HG03196 (cell line): ENCODE data around the gene FGB.

Experiments used
- ATAC-seq: cut with Tn5 transposase; IDR thresholded peaks from one replicate; pipeline ENCODE4 v1.9.1; 2021; ENCODE audit not compliant: unreplicated experiment

The FGB gene

DNA sequence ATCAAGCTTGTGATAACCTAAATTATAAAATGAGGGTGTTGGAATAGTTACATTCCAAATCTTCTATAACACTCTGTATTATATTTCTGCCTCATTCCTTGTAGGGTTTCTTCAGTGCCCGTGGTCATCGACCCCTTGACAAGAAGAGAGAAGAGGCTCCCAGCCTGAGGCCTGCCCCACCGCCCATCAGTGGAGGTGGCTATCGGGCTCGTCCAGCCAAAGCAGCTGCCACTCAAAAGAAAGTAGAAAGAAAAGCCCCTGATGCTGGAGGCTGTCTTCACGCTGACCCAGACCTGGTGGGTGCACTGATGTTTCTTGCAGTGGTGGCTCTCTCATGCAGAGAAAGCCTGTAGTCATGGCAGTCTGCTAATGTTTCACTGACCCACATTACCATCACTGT lies 2.9 kb downstream of the FGB start:
- ATAC-seq = no peak

DNA sequence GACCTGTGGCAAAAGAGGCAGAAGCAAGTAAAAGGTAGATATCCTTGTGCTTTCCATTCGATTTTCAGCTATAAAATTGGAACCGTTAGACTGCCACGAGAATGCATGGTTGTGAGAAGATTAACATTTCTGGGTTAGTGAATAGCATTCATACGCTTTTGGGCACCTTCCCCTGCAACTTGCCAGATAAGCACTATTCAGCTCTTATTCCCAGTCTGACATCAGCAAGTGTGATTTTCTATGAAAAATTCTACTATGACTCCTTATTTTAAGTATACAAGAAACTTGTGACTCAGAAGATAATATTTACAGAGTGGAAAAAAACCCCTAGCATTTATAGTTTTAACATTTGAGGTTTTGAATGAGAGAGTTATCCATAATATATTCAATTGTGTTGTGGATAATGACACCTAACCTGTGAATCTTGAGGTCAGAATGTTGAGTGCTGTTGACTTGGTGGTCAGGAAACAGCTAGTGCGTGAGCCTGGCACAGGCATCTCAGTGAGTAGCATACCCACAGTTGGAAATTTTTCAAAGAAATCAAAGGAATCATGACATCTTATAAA lies 3.9 kb downstream of the FGB start:
- ATAC-seq = no peak

DNA sequence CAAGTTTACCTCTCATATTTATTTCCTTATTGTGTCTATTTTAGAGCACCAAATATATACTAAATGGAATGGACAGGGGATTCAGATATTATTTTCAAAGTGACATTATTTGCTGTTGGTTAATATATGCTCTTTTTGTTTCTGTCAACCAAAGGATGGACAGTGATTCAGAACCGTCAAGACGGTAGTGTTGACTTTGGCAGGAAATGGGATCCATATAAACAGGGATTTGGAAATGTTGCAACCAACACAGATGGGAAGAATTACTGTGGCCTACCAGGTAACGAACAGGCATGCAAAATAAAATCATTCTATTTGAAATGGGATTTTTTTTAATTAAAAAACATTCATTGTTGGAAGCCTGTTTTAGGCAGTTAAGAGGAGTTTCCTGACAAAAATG lies 6.2 kb downstream of the FGB start:
- ATAC-seq = no peak

DNA sequence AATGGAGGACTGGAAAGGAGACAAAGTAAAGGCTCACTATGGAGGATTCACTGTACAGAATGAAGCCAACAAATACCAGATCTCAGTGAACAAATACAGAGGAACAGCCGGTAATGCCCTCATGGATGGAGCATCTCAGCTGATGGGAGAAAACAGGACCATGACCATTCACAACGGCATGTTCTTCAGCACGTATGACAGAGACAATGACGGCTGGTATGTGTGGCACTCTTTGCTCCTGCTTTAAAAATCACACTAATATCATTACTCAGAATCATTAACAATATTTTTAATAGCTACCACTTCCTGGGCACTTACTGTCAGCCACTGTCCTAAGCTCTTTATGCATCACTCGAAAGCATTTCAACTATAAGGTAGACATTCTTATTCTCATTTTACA lies 6.8 kb downstream of the FGB start:
- no peak for ATAC-seq

DNA sequence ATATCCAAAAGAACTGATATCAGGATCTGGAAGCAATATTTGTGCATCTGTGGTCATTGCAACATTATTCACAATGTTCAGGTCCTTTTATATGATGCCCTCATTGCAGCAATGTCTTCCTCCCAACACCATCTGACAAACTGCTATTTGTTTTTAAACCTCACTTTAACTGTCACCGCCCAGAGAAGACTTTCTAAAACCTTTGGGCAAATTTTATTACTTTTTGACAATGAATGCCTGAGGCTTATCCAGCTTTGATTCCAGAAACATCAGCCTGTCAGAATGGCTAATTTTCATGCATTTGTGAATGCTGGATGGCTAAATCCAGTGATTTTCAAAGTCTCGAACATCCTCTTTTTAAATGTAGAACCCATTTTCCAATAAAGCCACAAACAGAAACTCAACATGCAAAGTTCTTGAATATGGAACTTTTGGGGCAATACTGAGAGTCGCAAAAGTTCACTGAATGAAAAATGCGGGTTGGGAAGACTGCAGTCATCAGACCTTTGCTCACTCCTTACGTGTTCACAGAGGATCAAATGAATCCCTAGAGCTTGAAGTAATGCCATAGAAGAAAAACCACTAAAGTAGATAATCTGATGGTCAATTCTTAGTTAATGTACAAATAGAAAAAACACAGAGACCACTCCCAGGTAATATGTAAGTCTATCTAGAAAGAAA lies 10.5 kb downstream of the FGB start:
- ATAC-seq = no peak

DNA sequence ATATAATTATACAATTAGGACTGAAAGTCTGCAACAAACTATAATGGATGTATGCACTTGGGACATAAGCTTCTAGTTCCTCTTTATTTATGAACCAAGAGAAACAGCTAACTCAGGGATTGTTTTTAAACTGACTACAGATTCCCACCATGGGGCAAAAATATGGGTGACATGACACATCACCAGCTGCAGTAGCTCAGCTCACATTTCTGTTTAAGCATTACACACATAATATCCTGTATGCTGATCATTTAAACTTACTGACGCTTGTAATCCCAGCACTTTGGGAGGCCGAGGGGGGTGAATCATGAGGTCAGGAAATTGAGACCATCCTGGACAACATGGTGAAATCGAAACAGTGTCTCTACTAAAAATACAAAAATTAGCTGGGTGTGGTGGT lies 11.5 kb downstream of the FGB start:
- no peak for ATAC-seq

DNA sequence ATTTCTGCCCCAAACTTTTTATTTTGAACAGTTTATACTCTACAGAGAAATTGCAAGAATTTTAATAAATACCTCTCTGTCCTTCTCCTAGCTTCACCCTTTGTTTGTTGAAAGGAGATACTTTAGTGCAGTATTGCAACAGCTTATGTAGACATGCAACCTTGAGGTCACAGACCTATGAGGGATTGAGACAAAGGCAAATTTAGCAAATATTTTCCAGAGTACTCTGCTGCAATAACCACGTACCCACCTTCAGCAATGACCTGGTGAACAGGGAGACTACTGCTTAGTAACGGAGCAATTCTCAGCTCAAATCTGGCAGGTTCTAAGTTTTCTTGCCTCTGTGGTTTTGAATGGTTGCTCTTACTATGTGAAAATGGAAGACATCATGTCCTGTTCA lies 14.5 kb downstream of the FGB start:
- ATAC-seq = no peak

DNA sequence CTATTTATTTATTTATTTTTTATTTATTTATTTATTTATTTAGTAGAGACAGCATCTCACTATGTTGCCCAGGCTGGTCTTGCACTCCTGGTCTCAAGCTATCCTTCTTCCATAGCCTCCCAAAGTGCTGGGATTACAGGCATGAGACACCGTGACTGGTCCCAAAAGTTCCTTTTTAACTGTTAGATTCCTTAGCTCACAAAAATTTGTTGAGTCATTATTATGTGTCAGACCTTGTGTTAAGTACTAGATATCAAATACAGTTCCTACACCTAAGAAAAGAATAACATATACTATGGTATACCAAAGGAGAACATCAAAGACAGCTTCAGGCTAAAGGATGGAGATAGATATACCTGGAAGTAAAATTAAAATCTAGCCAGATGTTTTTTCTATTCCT lies 16.1 kb downstream of the FGB start:
- ATAC-seq = no peak

DNA sequence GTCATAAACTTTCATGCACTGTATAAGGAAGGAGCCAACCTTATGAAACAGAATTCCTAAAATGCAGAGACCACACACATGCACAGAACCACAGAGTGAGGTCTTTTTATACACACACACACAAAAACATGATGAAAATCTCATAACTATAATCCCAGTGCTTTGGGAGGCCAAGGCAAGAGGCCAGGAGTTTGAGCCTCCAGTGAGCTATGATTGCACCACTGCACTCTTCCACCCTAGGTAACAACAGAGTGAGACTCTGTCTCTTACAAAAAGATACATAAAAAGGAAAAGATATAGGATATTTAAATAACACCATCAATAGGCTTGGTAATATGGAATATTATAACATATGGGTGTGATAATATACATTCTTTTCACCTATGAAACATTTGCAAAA lies 17.1 kb downstream of the FGB start:
- no peak for ATAC-seq

DNA sequence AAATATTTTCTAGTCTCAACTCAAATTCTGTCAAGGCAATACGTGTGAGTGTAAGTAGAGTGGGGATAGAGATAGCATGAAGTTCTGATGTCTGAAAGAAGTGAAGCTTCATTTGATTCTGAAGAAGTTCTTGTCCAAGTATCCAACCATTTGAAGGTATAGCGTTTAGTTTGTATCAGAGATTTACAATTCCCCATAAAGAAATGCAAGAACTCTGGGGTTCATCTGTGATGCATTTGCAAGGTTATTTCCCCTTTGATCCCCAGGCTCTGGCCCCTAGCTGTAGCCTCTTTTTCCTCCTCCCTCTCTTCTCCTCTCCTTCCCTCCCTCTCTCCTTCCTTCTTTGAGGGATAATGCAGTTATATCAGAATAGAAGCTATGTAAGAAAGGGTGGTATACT lies 19.9 kb downstream of the FGB start:
- ATAC-seq = no peak

DNA sequence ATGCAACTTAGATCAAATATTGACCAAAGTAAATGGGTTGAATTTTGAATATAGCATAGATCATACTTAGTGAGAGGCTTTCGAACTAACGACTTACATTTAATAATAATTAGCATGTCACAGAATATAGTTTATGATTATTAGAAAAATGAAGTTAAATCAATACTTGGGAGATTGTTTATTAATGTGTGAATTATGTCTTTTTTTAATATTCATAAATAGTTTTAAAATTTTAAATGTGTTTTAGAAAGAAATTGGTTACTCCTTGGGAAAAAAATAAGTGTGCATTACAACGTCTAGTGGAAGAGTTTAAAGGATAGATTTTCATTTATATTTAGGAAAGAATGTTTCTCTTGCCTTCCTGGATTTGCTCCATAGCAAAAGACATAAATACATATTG lies 20.4 kb downstream of the FGB start:
- ATAC-seq = no peak

DNA sequence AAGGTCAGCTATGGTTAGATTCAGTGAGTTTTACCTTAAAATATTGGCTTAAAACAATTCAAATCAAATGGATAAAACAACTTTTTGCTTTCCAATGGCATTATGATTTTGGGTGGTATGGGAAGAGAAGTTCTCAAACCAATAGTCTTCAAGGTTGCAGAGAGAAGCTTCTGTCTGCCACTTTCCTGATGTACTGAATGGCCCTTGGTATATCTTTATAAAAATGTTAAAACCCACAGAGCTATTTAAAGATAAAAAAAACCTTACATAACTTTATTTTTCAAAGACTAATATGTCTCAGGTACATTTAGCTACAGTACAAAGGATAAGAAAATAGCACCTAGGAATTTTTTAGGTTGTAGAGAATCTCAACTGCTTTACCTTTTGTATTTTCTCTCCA lies 20.9 kb downstream of the FGB start:
- no peak for ATAC-seq

DNA sequence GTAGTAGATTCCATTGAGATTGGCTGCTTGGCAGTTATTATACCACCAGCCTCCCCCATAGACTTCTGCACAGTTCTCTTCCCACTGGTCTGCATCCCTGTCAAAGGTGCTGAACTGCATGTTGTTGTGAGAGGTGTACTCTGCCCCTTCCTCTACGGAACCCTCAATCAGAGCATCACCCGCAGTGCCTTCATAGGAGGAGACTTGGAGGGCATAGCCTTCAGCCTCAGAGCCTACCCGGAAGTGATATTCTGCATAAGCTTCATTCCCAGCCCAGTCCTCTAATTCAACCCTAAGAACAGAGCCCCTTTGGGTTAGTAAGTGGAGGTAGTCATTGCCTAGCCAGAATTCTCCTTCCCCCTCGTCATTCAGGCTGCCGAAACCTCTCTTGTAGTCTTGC lies 21.4 kb downstream of the FGB start:
- ATAC-seq = no peak

DNA sequence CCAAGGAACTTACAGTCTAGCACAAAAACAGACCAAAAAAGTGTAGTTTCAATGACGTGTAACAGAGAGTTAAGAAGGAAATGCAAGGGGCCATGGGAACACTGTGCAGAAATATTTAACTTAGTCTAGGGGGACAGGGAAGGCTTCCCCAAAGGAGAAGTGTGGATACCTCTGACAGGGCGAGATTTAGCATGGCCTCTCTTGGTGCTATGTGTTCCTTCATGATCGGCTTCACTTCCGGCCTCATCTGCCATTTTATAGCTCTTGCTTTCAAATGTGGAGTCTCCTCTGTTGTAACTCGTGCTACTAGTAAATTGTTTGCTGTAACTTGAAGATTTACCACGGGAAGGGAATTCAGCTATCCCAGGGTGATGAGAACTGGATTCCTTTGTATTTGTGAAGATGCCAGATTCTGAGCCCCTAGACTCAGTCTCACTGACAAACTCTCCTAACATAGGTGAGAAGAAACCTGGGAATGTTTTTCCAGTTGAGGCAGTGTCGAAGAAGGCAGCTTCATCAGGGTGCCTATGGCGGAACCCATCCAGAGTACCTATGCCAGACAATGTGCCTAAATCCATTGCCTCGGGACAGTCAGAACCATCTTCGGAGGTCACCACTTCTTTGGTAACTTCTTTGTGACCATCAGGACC lies 22.7 kb downstream of the FGB start:
- ATAC-seq = no peak

DNA sequence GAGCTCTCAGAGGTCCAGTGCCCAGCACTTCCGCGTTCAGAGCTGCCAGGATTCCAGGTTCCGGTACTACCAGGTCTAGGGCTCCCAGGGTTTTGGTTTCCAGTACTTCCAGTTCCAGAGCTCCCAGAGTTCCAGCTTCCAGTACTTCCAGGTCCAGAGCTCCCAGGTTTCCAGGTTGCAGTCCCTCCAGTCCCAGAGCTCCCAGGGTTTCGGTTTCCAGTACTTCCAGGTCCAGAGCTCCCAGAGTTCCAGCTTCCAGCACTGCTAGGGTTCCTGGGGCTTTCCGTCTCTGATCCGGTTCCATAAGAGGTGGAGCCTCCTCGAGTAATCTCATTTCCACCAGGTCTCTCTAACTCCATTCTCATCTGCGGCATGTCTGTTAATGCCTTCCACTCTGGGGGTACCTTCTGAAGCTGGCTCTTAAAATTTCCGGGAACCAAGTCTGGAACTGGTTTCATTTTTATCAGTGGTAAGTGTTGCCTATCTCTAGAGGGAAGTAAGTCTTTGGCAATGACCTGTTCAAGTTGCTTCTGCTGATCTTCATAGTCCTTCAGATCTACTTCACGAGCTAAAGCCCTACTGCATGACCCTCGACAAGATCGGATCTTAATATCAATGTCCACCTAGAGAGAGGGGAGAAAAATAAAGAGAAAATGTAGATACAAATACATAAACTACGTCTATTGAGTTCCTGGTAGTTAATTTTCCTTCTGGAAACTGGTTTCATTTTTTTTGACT lies 23.7 kb downstream of the FGB start:
- ATAC-seq = no peak

DNA sequence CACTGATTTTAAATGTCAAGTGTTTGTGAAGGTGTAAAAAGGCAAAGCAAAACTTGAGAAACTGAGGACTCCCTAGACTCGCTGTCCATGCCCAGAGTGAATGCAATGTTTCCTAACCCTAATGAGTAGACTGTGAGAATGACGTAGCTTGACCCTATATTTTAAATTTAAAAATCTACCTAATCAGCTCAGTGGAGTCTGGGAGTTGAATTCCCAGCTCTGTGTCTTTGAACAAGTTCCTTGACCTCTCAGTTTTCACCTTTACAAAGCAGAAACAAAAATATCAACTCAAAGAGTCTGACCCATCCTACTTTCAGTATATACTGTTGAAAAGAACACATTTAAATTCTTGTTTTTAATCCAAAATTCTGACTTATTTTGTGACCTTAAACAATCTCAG lies 25.4 kb downstream of the FGB start:
- ATAC-seq = no peak

DNA sequence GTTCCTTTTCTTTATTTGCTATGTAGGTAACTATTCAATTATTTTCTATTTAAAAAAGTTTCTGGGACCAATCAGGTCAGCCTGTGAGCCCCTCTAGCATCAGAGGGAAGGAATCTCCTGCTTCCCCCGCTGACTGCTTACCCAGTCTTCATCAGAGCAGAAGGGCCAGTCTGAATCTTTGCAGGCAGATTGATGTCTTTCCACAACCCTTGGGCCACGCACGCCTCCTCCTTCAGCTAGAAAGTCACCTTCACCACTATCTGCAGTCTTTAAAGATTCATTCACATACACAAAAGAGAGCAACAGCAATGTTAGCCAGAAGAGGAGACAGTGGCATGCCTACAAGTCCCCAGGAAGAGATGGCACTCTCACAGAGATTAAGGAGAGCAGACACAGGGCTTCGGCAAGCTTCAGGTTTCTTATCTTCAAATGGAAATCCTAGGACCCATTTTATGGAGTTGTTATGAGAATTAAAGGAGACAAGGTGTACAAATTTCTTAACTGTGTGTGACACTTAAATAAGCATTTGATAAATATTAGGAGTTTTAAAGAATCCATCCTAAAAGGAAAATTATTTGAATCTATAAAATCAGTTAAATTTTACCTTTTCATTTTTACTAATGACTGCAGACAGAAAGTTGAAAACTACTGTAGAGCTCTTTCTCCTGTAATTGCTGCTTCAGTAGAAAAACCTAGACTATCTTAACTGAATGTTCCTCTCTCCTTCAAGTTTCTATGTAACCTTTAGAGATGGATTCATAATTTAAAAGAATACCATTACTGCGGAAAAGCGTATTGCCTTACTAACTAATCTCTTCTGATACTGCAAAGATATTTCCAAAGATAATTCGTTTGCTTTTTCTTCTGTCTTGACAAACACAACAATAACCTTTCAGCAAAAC lies 26.7 kb downstream of the FGB start:
- ATAC-seq = no peak

DNA sequence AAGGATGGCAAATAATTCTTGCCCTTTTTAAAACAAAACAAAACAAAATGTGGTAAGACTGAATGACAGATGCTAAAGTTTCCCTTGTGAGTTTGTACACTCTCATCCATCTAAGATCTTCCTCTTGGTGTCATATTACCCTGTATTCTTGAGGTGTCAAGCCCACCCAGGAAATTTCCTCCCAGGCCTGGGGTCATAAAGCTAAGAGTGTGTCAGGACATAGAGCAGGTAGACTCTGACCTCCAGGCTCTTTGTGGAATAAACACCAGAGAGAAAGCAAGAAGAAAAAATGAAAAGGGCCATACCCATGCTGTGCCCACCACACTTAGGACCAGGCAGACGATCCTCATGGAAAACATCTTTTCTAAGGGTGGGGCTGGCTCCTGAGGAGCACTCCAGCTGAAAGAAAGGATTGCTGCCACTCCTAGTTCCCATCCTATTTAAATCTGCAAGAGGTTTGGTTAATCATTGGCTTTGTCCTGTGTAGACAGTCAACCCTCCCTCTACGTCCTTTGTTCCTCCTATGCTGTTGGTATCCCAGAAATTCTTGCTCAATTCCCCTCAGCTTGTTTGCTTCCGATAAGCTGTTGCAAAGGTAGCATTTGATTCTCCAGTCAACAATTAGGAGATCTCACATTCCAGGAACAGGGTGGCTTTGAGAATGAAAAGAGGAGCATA lies 27.7 kb downstream of the FGB start, which contains the start of gene FGA:
Gene FGA (minus strand): TSS at position 414 of the 678 bp plus-strand sequence. CDS start 55 bp downstream, at position 359.
- ATAC-seq = no peak

DNA sequence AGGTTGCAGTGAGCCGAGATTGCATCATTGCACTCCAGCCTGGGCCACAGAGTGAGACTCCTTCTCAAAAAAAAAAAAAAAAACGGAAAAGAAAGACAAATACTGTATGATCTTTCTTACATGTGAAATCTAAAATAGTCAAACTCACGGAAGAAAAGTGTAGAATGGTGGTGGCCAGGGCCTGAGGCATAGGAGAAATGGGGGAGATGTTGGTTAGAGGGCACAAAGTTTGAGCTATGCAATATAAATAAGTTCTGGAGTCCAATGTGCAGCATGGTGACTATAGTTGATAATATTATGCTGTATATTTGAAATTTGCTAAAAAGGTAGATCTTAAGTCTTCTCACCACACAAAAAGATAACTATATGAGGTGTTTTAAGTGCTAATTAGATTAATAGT lies 29.1 kb downstream of the FGB start:
- ATAC-seq = no peak

DNA sequence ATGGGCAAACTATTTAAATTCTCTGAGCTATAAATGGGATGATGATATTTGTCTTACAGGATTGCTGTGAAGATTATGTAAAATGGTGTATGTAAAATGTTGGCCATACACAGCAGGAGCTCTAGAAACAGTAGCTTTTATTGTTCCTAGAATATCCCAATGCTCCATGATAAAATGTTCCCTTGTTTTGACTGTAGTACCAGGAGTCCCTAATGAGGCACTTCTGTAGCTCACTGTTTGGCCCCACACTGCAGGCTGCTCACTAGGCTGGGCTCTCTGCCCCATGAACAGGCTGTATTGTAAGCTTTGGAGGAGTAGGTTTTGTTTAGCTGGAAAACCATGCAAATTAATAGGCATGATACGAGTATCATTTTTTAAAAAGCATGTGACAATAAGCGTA lies 31.1 kb downstream of the FGB start:
- no peak for ATAC-seq
